ENCODE results near the gene BPI. TPM values are rescaled to one million over a fixed set of nuclear protein-coding genes. Genes with fewer than 3 reads are reported as not detected.

Gene BPI
- total RNA-seq, 1 experiment from 2014 or later: not detected

- Mint-ChIP-seq H3K27me3 (ENCODE audit: low read depth) (no peaks in the 10 kb centered on the region; the same call in 1 of the 2 replicates), H3K4me3 (no peak overlapping the region), H3K27ac (no peak overlapping the region; a peak in 1 of 7 replicates), H3K9me3 (peaks cover 10 to 14% of the 10 kb centered on the region in 2 experiments), H3K36me3 (ENCODE audit: insufficient read depth in 1 of 3, low read depth in 3 of 3) (peaks cover 0 to 7% (median 3%) of the 10 kb centered on the region in 3 experiments; a peak in 3 of 7 replicates), H3K4me1 (peaks cover 10 to 15% of the 10 kb centered on the region in 2 experiments)
- no peak overlapping the region for H3K14ac ChIP-seq (ENCODE audit: insufficient read depth, low read length)
- H3K27ac ChIP-seq (ENCODE audit: insufficient read length, low read depth, low read length): no peak overlapping the region
- no peak overlapping the region for H2BK20ac ChIP-seq (ENCODE audit: low read depth, low read length, poor library complexity, severe bottlenecking)
- H4K20me1 ChIP-seq (ENCODE audit: control insufficient read depth, insufficient read depth, insufficient read length): no peaks in the 10 kb centered on the region
- H2BK120ac ChIP-seq (ENCODE audit: low read depth, low read length, poor library complexity, severe bottlenecking): no peak overlapping the region
- no peak overlapping the region for H3K4me2 ChIP-seq (ENCODE audit: insufficient read depth, insufficient read length, low read length)
- no peaks in the 10 kb centered on the region for H3K23me2 ChIP-seq (ENCODE audit: insufficient read length, low read depth, low read length, poor library complexity, severe bottlenecking)
- H2BK15ac ChIP-seq (ENCODE audit: low read depth, low read length): no peak overlapping the region
- H2AFZ ChIP-seq (ENCODE audit: low read length): no peak overlapping the region
- no peak overlapping the region for H4K5ac ChIP-seq (ENCODE audit: insufficient read length, low read depth, low read length)
- no peak overlapping the region for H3K23ac ChIP-seq (ENCODE audit: insufficient read length, low read depth, low read length)
- H3K56ac ChIP-seq (ENCODE audit: insufficient read length, low read depth, low read length): no peak overlapping the region
- no peak overlapping the region for H3K9ac ChIP-seq (ENCODE audit: extremely low read depth, insufficient read length, low read length)
- no peaks in the 10 kb centered on the region for H3K79me1 ChIP-seq (ENCODE audit: insufficient read depth, low read depth, low read length, poor library complexity, severe bottlenecking)
- no peak for TF ChIP-seq CTCF (conservative IDR thresholded peaks at IDR 0.05)
- H2BK12ac ChIP-seq (ENCODE audit: insufficient read length, low read depth, low read length): no peak overlapping the region
- no peak overlapping the region for H2BK5ac ChIP-seq (ENCODE audit: insufficient read length, low read length)
- H4K8ac ChIP-seq (replicated peaks; ENCODE audit: insufficient read length, low read depth, low read length): no peak overlapping the region
- H3K9me3 ChIP-seq (ENCODE audit: control insufficient read depth, low read depth, low read length): no peaks in the 10 kb centered on the region
- DNase-seq: no peak
- no CpG with 5 or more reads among the region's 5 CpGs for WGBS (ENCODE audit: extremely low coverage, insufficient read length, low lambda C conversion rate)
- no peak overlapping the region for H3K18ac ChIP-seq (ENCODE audit: insufficient read length, low read depth, low read length)
- H3K79me2 ChIP-seq (ENCODE audit: insufficient read depth, low read length): no peaks in the 10 kb centered on the region
- H3K27me3 ChIP-seq (ENCODE audit: insufficient read depth, low read length): no peaks in the 10 kb centered on the region
- H3K4ac ChIP-seq (ENCODE audit: low read depth, low read length): no peak overlapping the region
- no peak overlapping the region for H3T11ph ChIP-seq (ENCODE audit: low read length)
- no peaks in the 10 kb centered on the region for H3K4me1 ChIP-seq (ENCODE audit: insufficient read depth, low read length)
- H2AK5ac ChIP-seq (ENCODE audit: insufficient read length, low read length): no peak overlapping the region
- no peak overlapping the region for H4K91ac ChIP-seq (ENCODE audit: insufficient read length, low read depth, low read length)
Observed at GRCh38 chr20:38277285-38277684, 26.7 kb upstream of the BPI start.
